HEK293T (cell line): ENCODE results near the gene ABCC8.
A peak's percentile ranks its signal among the peaks of the same experiment; 100 is the strongest.

Experiments used
- CTCF ChIA-PET: fragments of 350-600 bp; formaldehyde crosslinking; extraction: SDS; loops from one replicate; lab custom pipeline; 2021; ENCODE audit warnings: antibody characterized with exemption, inconsistent platforms; lab: Yijun Ruan, JAX
- POLR2A ChIA-PET: fragments of 350-600 bp; formaldehyde crosslinking; extraction: SDS; loops from one replicate; lab custom pipeline; 2020; ENCODE audit warnings: antibody characterized with exemption, inconsistent platforms; lab: Yijun Ruan, JAX
- DNase-seq: peaks from one replicate; pipeline ENCODE4 v3.0.0; 2012; ENCODE audit warnings: mixed read lengths; ENCODE audit errors: extremely low spot score
- ARNT ChIP-seq: fragments of 450-650 bp; IDR thresholded peaks from 2 replicates; pipeline ENCODE4 v1.6.1; 2017; ENCODE audit warnings: mild to moderate bottlenecking
- BHLHE40 ChIP-seq: fragments of 450-650 bp; IDR thresholded peaks from 2 replicates; pipeline ENCODE4 v1.6.1; 2016; ENCODE audit warnings: mild to moderate bottlenecking, moderate library complexity, borderline replicate concordance
- CTBP1 ChIP-seq: fragments of 450-650 bp; IDR thresholded peaks from 2 replicates; pipeline ENCODE4 v1.6.1; 2016; ENCODE audit warnings: borderline replicate concordance
- ELF4 ChIP-seq: fragments of 450-650 bp; IDR thresholded peaks from 2 replicates; pipeline ENCODE4 v1.6.1; 2017; ENCODE audit warnings: antibody characterized with exemption
- FOXA1 ChIP-seq: fragments of 450-650 bp; IDR thresholded peaks from 2 replicates; pipeline ENCODE4 v1.6.1; 2016; ENCODE audit warnings: mild to moderate bottlenecking
- FOXK2 ChIP-seq: fragments of 450-650 bp; IDR thresholded peaks from 2 replicates; pipeline ENCODE4 v1.6.1; 2016; ENCODE audit warnings: mild to moderate bottlenecking
- FOXM1 ChIP-seq: fragments of 450-650 bp; IDR thresholded peaks from 2 replicates; pipeline ENCODE4 v1.6.1; 2017; ENCODE audit warnings: mild to moderate bottlenecking, borderline replicate concordance
- HDGF ChIP-seq: fragments of 450-650 bp; IDR thresholded peaks from 2 replicates; pipeline ENCODE4 v1.6.1; 2017; ENCODE audit warnings: antibody characterized with exemption, borderline replicate concordance
- L3MBTL2 ChIP-seq: fragments of 450-650 bp; conservative IDR thresholded peaks from 2 replicates; pipeline ENCODE4 v1.6.1; 2016; ENCODE audit warnings: mild to moderate bottlenecking
- LEF1 ChIP-seq: fragments of 450-650 bp; IDR thresholded peaks from 2 replicates; pipeline ENCODE4 v1.6.1; 2017; ENCODE audit warnings: mild to moderate bottlenecking, borderline replicate concordance
- NFRKB ChIP-seq: fragments of 450-650 bp; IDR thresholded peaks from 2 replicates; pipeline ENCODE4 v1.6.1; 2016; ENCODE audit warnings: mild to moderate bottlenecking, moderate library complexity
- SP1 ChIP-seq: fragments of 450-650 bp; IDR thresholded peaks from 2 replicates; pipeline ENCODE4 v1.6.1; 2017
- SUZ12 ChIP-seq: fragments of 450-650 bp; IDR thresholded peaks from 2 replicates; pipeline ENCODE4 v1.6.1; 2016; ENCODE audit warnings: mild to moderate bottlenecking
- TARDBP ChIP-seq: fragments of 450-650 bp; IDR thresholded peaks from 2 replicates; pipeline ENCODE4 v1.6.1; 2016
- ZNF384 ChIP-seq: fragments of 450-650 bp; IDR thresholded peaks from 2 replicates; pipeline ENCODE4 v1.6.1; 2016
- TF ChIP-seq, protein P1 (sequence below): fragments of 450-650 bp; IDR thresholded peaks from 2 replicates; pipeline ENCODE4 v1.6.1; 2016

ABCC8 gene

GRCh38 chr11:17505146-17505545 lies 28.5 kb upstream of the ABCC8 start:
- TF ChIP-seq ZNF384 (no peak), NFRKB (no peak), SP1 (no peak), CTBP1 (no peak)
- ChIA-PET CTCF (interaction anchor here (0.6 to 6.2 kb wide), 5 partner anchors 8 to 597 kb away, joined by 3 to 39 read pairs (median 4); partner anchors contain the start of gene KCNJ11), POLR2A (no interaction called here)
- DNase-seq: no peak

DNA sequence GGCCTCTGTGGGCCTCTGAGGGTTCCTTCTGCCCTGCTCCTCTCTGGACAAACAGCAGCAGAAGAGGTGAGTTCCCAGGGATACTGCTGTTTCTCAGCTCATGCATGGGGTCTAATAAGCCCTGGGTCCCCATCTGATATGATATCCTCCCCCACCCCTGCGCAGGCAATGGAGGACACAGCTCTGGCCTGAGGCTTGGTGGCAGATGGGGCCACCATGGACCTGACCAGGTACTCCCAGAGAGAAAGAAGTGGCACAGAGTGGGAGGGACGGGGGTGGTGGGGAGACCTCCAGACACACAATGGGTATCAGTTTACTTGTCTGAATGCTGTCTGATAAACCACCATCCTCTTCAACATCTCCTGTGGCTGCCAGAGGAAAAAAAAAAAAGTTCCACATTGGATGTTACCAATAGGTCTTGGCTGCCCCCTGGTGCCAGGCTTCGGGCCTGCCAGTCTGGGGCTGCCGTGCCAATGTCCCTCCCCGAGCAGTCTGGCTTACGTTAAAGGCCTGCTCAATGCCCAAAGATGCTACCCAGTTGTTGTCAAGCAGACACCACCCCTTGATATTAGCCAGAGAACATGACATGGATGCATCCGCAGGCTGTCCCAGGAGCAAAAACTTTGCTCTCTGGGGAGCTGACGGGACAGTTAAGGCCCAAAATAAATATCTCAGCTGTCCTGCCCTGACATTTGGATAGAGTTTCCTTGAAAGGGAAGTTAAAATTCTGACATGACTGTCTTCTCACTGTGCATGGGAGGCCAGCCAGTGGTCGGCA lies 27.9 kb upstream of the ABCC8 start:
- POLR2A ChIA-PET: no interaction called here
- CTCF ChIA-PET: interaction anchor here (0.6 to 6.2 kb wide), 7 partner anchors 9 to 812 kb away, joined by 3 to 39 read pairs (median 4); partner anchors contain the start of gene KCNJ11

GRCh38 chr11:17502630-17503029 lies 26.0 kb upstream of the ABCC8 start:
- CTCF ChIA-PET: no interaction called here
- POLR2A ChIA-PET: no interaction called here
- DNase-seq: no peak
- TF ChIP-seq SUZ12 (no peak), SP1 (no peak), TARDBP (no peak), HDGF (no peak), CTBP1 (no peak), BHLHE40 (no peak), FOXM1 (no peak), ARNT (no peak), ZNF384 (no peak), FOXK2 (no peak)

More for the DNA sequence above, 27.9 kb upstream of the ABCC8 start:
- DNase-seq: peak; percentile 80
- TF ChIP-seq BHLHE40 (no peak), SP1 (no peak), ZNF384 (peak; percentile 98), L3MBTL2 (no peak), FOXM1 (no peak), CTBP1 (no peak), SUZ12 (no peak), NFRKB (no peak)

- ChIA-PET CTCF (no interaction called here), POLR2A (no interaction called here)
Observed at GRCh38 chr11:17500673-17501072, 24.0 kb upstream of the ABCC8 start.

GRCh38 chr11:17498475-17498874 lies 21.8 kb upstream of the ABCC8 start:
- POLR2A ChIA-PET: no interaction called here

More at GRCh38 chr11:17500673-17501072, 24.0 kb upstream of the ABCC8 start:
- DNase-seq: no peak
- no peak for TF ChIP-seq LEF1
- no peak for TF ChIP-seq SUZ12
- TF ChIP-seq ZNF384: no peak
- TF ChIP-seq FOXA1: no peak
- TF ChIP-seq SP1: no peak
- TF ChIP-seq ELF4: no peak
- TF ChIP-seq, protein P1, sequence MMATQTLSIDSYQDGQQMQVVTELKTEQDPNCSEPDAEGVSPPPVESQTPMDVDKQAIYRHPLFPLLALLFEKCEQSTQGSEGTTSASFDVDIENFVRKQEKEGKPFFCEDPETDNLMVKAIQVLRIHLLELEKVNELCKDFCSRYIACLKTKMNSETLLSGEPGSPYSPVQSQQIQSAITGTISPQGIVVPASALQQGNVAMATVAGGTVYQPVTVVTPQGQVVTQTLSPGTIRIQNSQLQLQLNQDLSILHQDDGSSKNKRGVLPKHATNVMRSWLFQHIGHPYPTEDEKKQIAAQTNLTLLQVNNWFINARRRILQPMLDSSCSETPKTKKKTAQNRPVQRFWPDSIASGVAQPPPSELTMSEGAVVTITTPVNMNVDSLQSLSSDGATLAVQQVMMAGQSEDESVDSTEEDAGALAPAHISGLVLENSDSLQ: no peak
- TF ChIP-seq L3MBTL2: no peak
- TF ChIP-seq BHLHE40: no peak
- no peak for TF ChIP-seq HDGF
- no peak for TF ChIP-seq FOXM1

DNA sequence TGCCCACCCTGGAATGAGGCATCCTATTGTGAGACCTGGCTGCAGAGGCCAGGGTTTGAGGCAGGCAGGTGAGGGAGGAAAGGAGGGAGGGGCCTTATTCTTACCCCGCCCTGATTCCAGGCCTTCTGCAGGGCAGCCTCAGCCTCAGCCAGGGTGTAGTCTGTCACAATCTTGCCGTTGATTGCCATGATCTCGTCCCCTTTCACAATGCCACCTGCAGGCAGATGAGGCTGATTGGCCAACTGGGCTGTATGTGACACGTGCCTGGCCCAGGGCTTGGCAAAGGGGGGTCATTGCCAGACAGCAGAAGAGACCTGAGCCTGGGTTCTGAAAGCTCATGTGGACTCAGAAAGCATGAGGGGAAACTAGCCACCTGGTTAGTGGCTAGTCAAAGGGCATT lies 21.4 kb upstream of the ABCC8 start:
- DNase-seq: no peak
- CTCF ChIA-PET: interaction anchor here (1.2 kb wide), 1 partner anchor 10 kb away, joined by 3 read pairs; no protein-coding TSS in a partner anchor
- TF ChIP-seq FOXK2 (no peak), SUZ12 (no peak), SP1 (no peak), FOXM1 (no peak), L3MBTL2 (no peak)
- POLR2A ChIA-PET: no interaction called here

More at GRCh38 chr11:17498475-17498874, 21.8 kb upstream of the ABCC8 start:
- CTCF ChIA-PET: interaction anchor here (1.2 kb wide), 1 partner anchor 9 kb away, joined by 3 read pairs; no protein-coding TSS in a partner anchor
- TF ChIP-seq LEF1: no peak
- TF ChIP-seq L3MBTL2: no peak
- TF ChIP-seq SP1: no peak
- no peak for TF ChIP-seq FOXM1
- no peak for TF ChIP-seq ARNT
- DNase-seq: no peak

DNA sequence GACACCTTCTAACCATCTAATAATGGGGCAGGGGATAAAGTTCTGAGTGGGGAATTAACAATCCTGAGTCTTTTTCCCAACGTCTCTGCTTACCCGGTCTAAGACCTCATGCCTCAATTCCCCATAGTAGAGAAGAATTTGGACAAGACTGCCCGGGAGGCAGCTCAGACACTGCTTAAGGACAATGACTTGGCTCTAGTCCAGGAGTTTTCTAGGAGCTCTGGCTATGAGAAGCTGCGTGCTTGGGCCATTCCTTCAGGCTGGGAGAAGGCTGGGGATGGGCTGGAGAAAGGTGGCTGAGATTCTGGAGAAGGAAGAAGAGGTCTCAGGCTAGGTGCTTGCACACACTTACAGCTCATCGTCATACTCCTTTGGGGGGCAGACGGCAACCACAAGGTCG lies 19.8 kb upstream of the ABCC8 start:
- ChIA-PET POLR2A (no interaction called here), CTCF (interaction anchor here (0.9 kb wide), 1 partner anchor 31 kb away, joined by 3 read pairs; no protein-coding TSS in a partner anchor)
- no peak for DNase-seq
- no peak for TF ChIP-seq ELF4
- no peak for TF ChIP-seq SP1
- no peak for TF ChIP-seq L3MBTL2
- no peak for TF ChIP-seq TARDBP
- no peak for TF ChIP-seq LEF1
- no peak for TF ChIP-seq CTBP1
- TF ChIP-seq ARNT: no peak
- no peak for TF ChIP-seq FOXM1
- no peak for TF ChIP-seq ZNF384
- no peak for TF ChIP-seq FOXK2
- TF ChIP-seq, protein P1: no peak
- no peak for TF ChIP-seq SUZ12
- no peak for TF ChIP-seq HDGF
